ENCODE data around the gene MINDY2.

The MINDY2 gene

GRCh38 chr15:58770857-58771620 is at the start of gene MINDY2:
MINDY2 (plus strand) TSS chr15:58771302; CDS start chr15:58771396, 94 bp downstream.
- peak; percentile 21 for FAIRE-seq

- FAIRE-seq = no peak
Measured at GRCh38 chr15:58724466-58724865, 46.6 kb upstream of the MINDY2 start.

GRCh38 chr15:58726867-58727266 is 44.2 kb upstream of the MINDY2 start:
- no peak for FAIRE-seq

- FAIRE-seq = no peak
Measured at GRCh38 chr15:58731756-58732535, 39.2 kb upstream of the MINDY2 start.

- FAIRE-seq = no peak
Measured at GRCh38 chr15:58732625-58733363, 38.3 kb upstream of the MINDY2 start.

- FAIRE-seq = no peak
Measured at GRCh38 chr15:58734859-58735258, 36.2 kb upstream of the MINDY2 start.

GRCh38 chr15:58736018-58736643 is 35.0 kb upstream of the MINDY2 start:
- FAIRE-seq = no peak

GRCh38 chr15:58737298-58737697 is 33.8 kb upstream of the MINDY2 start:
- no peak for FAIRE-seq

- FAIRE-seq = no peak
Measured at GRCh38 chr15:58738046-58738707, 32.9 kb upstream of the MINDY2 start.

- no peak for FAIRE-seq
Measured at GRCh38 chr15:58740436-58740835, 30.7 kb upstream of the MINDY2 start.

GRCh38 chr15:58741032-58741431 is 30.1 kb upstream of the MINDY2 start:
- no peak for FAIRE-seq

GRCh38 chr15:58742022-58742813 is 28.9 kb upstream of the MINDY2 start:
- FAIRE-seq = no peak

GRCh38 chr15:58742819-58743502 is 28.1 kb upstream of the MINDY2 start:
- FAIRE-seq = no peak

GRCh38 chr15:58746174-58746573 is 24.9 kb upstream of the MINDY2 start:
- no peak for FAIRE-seq

- FAIRE-seq = no peak
Measured at GRCh38 chr15:58748040-58748851, 22.9 kb upstream of the MINDY2 start.

- no peak for FAIRE-seq
Measured at GRCh38 chr15:58748852-58749531, 22.1 kb upstream of the MINDY2 start.

- no peak for FAIRE-seq
Measured at GRCh38 chr15:58749532-58750337, 21.4 kb upstream of the MINDY2 start, which contains the start of gene ADAM10. ADAM10 (minus strand) TSS chr15:58749707; CDS start chr15:58749534, 173 bp downstream.

- FAIRE-seq = no peak
Measured at GRCh38 chr15:58752716-58753115, 18.4 kb upstream of the MINDY2 start.
